ENCODE measurements around the gene PRKCE. TPM values are rescaled to one million over a fixed set of nuclear protein-coding genes. Genes with fewer than 3 reads are reported as not detected.
"Not testable (repeated sequence)": the region's sequence is repeated elsewhere in the genome, so short reads cannot be mapped to it uniquely, and the experiment has no call there.

The PRKCE gene
- total and polyA plus RNA-seq, 2 experiments from 2014 or later = 9.6 to 11.9 TPM

DNA sequence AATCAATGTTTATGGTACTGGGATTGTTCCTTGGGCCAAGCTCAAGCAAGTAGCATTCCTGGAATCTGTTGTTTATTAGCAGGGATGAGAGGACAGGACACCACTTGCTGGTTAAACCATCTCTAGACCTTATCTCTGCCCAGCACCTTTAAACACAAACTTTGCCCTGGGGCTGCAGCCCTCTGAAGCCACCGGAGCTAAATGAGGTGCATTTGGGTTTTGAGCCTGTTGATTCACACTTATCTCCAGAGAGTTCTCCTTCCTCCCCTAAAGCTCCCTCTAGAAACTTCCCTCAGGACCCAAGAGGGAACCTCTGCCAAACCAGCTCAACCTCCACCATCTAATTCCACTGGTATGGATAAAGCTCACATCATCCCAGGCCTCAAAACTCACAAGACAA, 551.0 kb downstream of the PRKCE start:
- DNase-seq (ENCODE audit: low spot score) = no peak
- 14% methylated on average over 1 of the region's 1 CpG for WGBS (ENCODE audit: low lambda C conversion rate, missing lambda C conversion rate)
- H4K20me1 ChIP-seq (ENCODE audit: insufficient read depth, poor library complexity, severe bottlenecking) = no peaks in the 10 kb centered on the region
- H3K4me2 ChIP-seq = no peak overlapping the region
- H3K27ac ChIP-seq = no peak overlapping the region
- no peak for TF ChIP-seq EZH2 (IDR thresholded peaks at IDR 0.05; ENCODE audit: borderline replicate concordance)
- TF ChIP-seq, protein P1, sequence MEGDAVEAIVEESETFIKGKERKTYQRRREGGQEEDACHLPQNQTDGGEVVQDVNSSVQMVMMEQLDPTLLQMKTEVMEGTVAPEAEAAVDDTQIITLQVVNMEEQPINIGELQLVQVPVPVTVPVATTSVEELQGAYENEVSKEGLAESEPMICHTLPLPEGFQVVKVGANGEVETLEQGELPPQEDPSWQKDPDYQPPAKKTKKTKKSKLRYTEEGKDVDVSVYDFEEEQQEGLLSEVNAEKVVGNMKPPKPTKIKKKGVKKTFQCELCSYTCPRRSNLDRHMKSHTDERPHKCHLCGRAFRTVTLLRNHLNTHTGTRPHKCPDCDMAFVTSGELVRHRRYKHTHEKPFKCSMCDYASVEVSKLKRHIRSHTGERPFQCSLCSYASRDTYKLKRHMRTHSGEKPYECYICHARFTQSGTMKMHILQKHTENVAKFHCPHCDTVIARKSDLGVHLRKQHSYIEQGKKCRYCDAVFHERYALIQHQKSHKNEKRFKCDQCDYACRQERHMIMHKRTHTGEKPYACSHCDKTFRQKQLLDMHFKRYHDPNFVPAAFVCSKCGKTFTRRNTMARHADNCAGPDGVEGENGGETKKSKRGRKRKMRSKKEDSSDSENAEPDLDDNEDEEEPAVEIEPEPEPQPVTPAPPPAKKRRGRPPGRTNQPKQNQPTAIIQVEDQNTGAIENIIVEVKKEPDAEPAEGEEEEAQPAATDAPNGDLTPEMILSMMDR (IDR thresholded peaks at IDR 0.05; ENCODE audit: poor library complexity) = no peak
- TF ChIP-seq EZH2phosphoT487 (IDR thresholded peaks at IDR 0.05; ENCODE audit: low read depth, severe bottlenecking, unreplicated experiment) = no peak
- H2AFZ ChIP-seq = no peak overlapping the region
- no peaks in the 10 kb centered on the region for H3K9me2 ChIP-seq (replicated peaks; ENCODE audit: insufficient read depth)
- no peak overlapping the region for H3K4me3 ChIP-seq
- H3K27me3 ChIP-seq = no peaks in the 10 kb centered on the region
- no peaks in the 10 kb centered on the region for H3K36me3 ChIP-seq (replicated peaks; ENCODE audit: insufficient read depth, low read depth)
- no peaks in the 10 kb centered on the region for H3K79me2 ChIP-seq
- no peaks in the 10 kb centered on the region for H3K9me3 ChIP-seq (ENCODE audit: low read depth)
- H3K4me1 ChIP-seq (ENCODE audit: insufficient read depth) = no peaks in the 10 kb centered on the region

DNA sequence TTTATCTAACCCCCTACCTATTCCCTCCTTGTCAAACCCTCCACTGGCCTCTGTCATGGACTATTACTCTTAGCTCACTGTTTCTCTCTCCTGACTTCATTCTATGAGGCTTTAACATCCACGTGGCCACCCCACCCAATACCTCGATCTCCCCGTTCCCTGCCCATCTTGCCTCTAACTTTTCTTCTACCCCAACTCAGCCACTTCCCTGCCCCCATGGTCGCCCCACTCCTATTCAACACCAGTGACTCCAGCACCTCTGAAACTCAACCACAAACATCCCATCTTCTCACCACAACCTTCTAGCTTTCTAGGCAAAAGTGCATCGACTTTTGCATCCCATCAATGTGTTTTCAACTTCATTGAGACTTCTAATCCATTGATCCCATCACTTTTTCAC, 551.5 kb downstream of the PRKCE start:
- H3K4me3 ChIP-seq = no peak overlapping the region
- TF ChIP-seq EZH2 (IDR thresholded peaks at IDR 0.05; ENCODE audit: borderline replicate concordance) (no peak), EZH2phosphoT487 (IDR thresholded peaks at IDR 0.05; ENCODE audit: low read depth, severe bottlenecking, unreplicated experiment) (no peak)
- H2AFZ ChIP-seq = no peak overlapping the region
- no peaks in the 10 kb centered on the region for H3K36me3 ChIP-seq (replicated peaks; ENCODE audit: insufficient read depth, low read depth)
- H3K27ac ChIP-seq = no peak overlapping the region
- H3K9me3 ChIP-seq (ENCODE audit: low read depth) = no peaks in the 10 kb centered on the region
- DNase-seq (ENCODE audit: low spot score) = no peak
- H4K20me1 ChIP-seq (ENCODE audit: insufficient read depth, poor library complexity, severe bottlenecking) = no peaks in the 10 kb centered on the region
- no peak overlapping the region for H3K4me2 ChIP-seq
- H3K4me1 ChIP-seq (ENCODE audit: insufficient read depth) = no peaks in the 10 kb centered on the region
- no peaks in the 10 kb centered on the region for H3K9me2 ChIP-seq (replicated peaks; ENCODE audit: insufficient read depth)
- no peaks in the 10 kb centered on the region for H3K27me3 ChIP-seq
- 100% methylated on average over 5 of the region's 5 CpGs for WGBS (ENCODE audit: low lambda C conversion rate, missing lambda C conversion rate)
- H3K79me2 ChIP-seq = no peaks in the 10 kb centered on the region

DNA sequence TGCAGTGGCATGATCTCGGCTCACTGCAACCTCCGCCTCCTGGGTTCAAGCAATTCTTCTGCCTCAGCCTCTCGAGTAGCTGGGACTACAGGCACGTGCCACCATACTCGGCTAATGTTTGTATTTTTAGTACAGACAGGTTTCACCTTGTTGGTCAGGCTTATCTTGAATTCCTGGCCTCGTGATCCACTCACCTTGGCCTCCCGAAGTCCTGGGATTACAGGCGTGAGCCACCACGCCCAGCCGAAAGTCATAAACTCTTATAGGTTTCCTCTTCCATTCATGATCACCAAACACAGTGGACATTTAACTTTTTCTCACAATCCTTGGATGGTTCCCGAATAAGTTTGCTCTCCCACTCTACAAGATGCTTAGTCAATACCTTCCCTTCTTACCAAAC, 552.2 kb downstream of the PRKCE start:
- not testable (repeated sequence) for H3K36me3 ChIP-seq (replicated peaks; ENCODE audit: insufficient read depth, low read depth); H4K20me1 ChIP-seq (ENCODE audit: insufficient read depth, poor library complexity, severe bottlenecking); H3K4me1 ChIP-seq (ENCODE audit: insufficient read depth); H3K9me2 ChIP-seq (replicated peaks; ENCODE audit: insufficient read depth); H3K27ac ChIP-seq; H2AFZ ChIP-seq; H3K27me3 ChIP-seq; DNase-seq (ENCODE audit: low spot score); H3K9me3 ChIP-seq (ENCODE audit: low read depth); H3K79me2 ChIP-seq; H3K4me3 ChIP-seq; H3K4me2 ChIP-seq
- WGBS (ENCODE audit: low lambda C conversion rate, missing lambda C conversion rate) = 86% methylated on average over 11 of the region's 11 CpGs

DNA sequence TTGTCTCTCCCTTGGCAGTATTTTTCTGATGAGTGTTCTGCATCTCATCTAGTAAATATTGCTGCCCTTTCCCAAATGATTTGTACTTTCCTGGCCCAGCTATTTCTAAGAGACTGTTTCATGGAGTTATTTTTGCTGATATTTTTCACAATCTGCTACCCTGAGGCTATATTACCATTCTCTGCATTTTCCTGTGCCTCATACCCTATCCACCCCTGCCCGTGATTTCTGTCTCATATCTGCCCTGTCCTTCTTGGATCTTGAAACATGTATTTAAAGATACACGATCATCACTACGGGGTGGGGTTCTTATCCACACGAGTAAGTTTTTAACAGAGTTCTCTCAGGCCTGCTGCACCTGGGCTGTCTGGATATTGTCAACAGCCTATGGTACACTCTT, 556.1 kb downstream of the PRKCE start:
- Histone ChIP-seq H3K4me1 (ENCODE audit: insufficient read depth) (no peaks in the 10 kb centered on the region), H2AFZ (no peak overlapping the region), H3K79me2 (no peaks in the 10 kb centered on the region), H3K4me2 (no peak overlapping the region), H3K4me3 (no peak overlapping the region), H3K9me3 (ENCODE audit: low read depth) (no peaks in the 10 kb centered on the region), H3K36me3 (replicated peaks; ENCODE audit: insufficient read depth, low read depth) (no peaks in the 10 kb centered on the region), H3K9me2 (replicated peaks; ENCODE audit: insufficient read depth) (no peaks in the 10 kb centered on the region), H3K27ac (no peak overlapping the region), H3K27me3 (no peaks in the 10 kb centered on the region), H4K20me1 (ENCODE audit: insufficient read depth, poor library complexity, severe bottlenecking) (no peaks in the 10 kb centered on the region)
- no peak for DNase-seq (ENCODE audit: low spot score)
- TF ChIP-seq EZH2phosphoT487 (IDR thresholded peaks at IDR 0.05; ENCODE audit: low read depth, severe bottlenecking, unreplicated experiment) (no peak), EZH2 (IDR thresholded peaks at IDR 0.05; ENCODE audit: borderline replicate concordance) (no peak)
- TF ChIP-seq, protein P1 (IDR thresholded peaks at IDR 0.05; ENCODE audit: poor library complexity) = no peak
- 77% methylated on average over 4 of the region's 4 CpGs for WGBS (ENCODE audit: low lambda C conversion rate, missing lambda C conversion rate)
